Measurements from ENCODE around the gene CDKAL1. TPM values are rescaled to one million over a fixed set of nuclear protein-coding genes. Genes with fewer than 3 reads are reported as not detected.

CDKAL1 gene
- total RNA-seq, 1 donor from 2014 or later: 14.8 TPM

DNA sequence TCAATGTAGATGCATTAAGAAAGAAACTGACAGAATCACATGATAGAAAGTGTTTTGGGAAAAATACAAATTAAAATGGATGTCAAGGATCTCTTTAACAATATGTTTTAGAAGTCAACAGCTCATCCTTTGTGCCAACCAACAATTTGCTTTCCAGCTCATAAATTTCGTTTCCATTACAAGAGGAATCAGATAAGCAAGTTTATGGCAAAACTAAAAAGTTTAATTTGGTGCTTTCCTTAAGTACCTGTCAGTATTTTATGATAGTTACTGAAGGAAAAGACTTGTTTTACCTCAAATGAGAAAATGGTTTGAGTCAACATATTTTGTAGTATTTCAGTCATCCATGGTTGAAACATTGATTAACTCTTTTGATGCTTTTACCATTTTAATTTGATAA lies 130.0 kb downstream of the CDKAL1 start:
- Mint-ChIP-seq H3K4me3 (ENCODE audit: unreplicated experiment) (no peak overlapping the region), H3K36me3 (ENCODE audit: unreplicated experiment) (peaks cover 3% of the 10 kb centered on the region), H3K27ac (ENCODE audit: unreplicated experiment) (no peak overlapping the region), H3K4me1 (ENCODE audit: unreplicated experiment) (peaks cover 21% of the 10 kb centered on the region), H3K27me3 (ENCODE audit: unreplicated experiment) (no peaks in the 10 kb centered on the region), H3K9me3 (ENCODE audit: unreplicated experiment) (no peaks in the 10 kb centered on the region)
- TF ChIP-seq CTCF (IDR thresholded peaks at IDR 0.05): no peak
- no peak for DNase-seq (ENCODE audit: extremely low spot score, unreplicated experiment)

DNA sequence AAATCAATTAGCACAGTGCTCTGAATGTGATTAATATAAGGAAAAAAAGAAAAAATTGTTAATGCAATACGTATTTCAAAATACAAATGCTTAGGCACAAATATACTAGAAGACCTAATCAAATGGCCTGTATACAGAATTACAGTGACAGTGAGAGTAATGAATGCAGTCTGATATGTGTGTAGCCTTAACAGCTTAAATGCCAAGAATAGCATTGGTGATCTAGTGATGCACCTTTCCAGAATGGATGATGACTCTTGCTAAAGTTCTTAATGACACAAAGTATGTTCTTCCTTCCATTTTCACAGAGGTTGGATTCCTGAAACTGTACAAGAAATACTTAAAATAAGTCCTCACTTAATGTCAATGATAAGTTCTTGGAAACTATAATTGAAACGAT lies 131.0 kb downstream of the CDKAL1 start:
- no peak overlapping the region for H3K4me3 Mint-ChIP-seq (ENCODE audit: unreplicated experiment)
- no peaks in the 10 kb centered on the region for H3K36me3 Mint-ChIP-seq (ENCODE audit: unreplicated experiment)
- TF ChIP-seq CTCF (IDR thresholded peaks at IDR 0.05): no peak
- no peaks in the 10 kb centered on the region for H3K27me3 Mint-ChIP-seq (ENCODE audit: unreplicated experiment)
- no peak for DNase-seq (ENCODE audit: extremely low spot score, unreplicated experiment)
- no peak overlapping the region for H3K27ac Mint-ChIP-seq (ENCODE audit: unreplicated experiment)
- H3K9me3 Mint-ChIP-seq (ENCODE audit: unreplicated experiment): no peaks in the 10 kb centered on the region
- H3K4me1 Mint-ChIP-seq (ENCODE audit: unreplicated experiment): peaks cover 21% of the 10 kb centered on the region

DNA sequence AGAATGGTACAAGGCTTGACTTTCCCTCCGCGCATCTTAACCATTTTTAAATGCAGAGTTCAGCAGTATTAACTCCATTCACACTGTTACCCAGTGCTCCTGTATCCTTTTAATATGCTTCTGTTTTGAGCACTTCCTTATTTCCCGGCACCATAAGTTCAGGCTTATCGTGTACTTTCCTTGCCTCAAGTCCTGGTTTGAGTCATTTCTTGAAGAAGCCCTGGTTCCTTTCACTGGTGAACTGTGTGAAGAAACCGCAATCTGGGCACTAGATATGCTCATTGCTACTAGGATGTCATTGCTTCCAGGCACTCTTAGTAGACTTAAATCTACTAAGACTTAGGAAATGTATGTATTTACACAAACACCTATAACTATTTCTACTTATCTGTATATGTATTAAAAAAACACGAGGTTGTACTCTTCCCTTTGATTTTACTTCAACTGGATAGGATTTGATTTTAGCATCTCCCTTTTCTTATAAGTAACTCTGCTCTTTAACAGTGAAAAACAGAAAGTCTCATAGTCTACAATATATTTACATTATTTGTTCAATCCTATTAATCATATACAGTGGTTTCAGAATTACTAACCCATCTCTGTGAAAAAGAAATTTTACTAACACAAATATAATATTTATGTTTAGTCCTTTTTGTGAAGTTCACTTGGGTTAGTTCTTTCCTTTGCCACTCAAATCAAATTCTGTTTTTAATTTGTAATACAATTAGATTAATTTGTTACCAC lies 135.5 kb downstream of the CDKAL1 start:
- no peaks in the 10 kb centered on the region for H3K9me3 Mint-ChIP-seq (ENCODE audit: unreplicated experiment)
- DNase-seq (ENCODE audit: extremely low spot score, unreplicated experiment): no peak
- no peaks in the 10 kb centered on the region for H3K4me1 Mint-ChIP-seq (ENCODE audit: unreplicated experiment)
- H3K27me3 Mint-ChIP-seq (ENCODE audit: unreplicated experiment): no peaks in the 10 kb centered on the region
- no peak overlapping the region for H3K4me3 Mint-ChIP-seq (ENCODE audit: unreplicated experiment)
- H3K36me3 Mint-ChIP-seq (ENCODE audit: unreplicated experiment): no peaks in the 10 kb centered on the region
- TF ChIP-seq CTCF (IDR thresholded peaks at IDR 0.05): no peak
- H3K27ac Mint-ChIP-seq (ENCODE audit: unreplicated experiment): no peak overlapping the region

- H3K27ac Mint-ChIP-seq (ENCODE audit: unreplicated experiment): no peak overlapping the region
- DNase-seq (ENCODE audit: extremely low spot score, unreplicated experiment): no peak
Measured at GRCh38 chr6:20670750-20671149, 136.5 kb downstream of the CDKAL1 start.

DNA sequence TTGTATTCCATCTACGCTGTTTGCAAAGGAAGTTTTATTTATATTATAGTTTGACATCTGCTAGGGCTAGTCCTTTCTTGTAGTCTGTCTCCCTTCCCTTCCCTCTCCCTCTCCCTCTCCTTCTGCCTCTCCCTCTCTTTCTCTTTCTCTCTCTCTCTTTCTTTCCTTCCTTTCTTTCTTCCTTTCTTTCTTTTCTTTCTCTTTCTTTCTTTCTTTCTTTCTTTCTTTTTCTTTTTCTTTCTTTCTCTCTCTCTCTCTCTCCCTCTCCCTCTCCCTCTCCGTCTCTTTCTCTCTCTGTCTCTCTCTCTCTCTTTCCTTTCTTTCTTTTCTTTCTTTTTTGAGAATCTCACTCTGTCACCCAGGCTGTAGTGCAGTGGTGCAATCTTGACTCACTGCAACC lies 137.8 kb downstream of the CDKAL1 start:
- Mint-ChIP-seq H3K36me3 (ENCODE audit: unreplicated experiment) (no peaks in the 10 kb centered on the region), H3K9me3 (ENCODE audit: unreplicated experiment) (no peaks in the 10 kb centered on the region), H3K4me3 (ENCODE audit: unreplicated experiment) (no peak overlapping the region), H3K4me1 (ENCODE audit: unreplicated experiment) (no peaks in the 10 kb centered on the region), H3K27ac (ENCODE audit: unreplicated experiment) (no peak overlapping the region), H3K27me3 (ENCODE audit: unreplicated experiment) (no peaks in the 10 kb centered on the region)
- no peak for TF ChIP-seq CTCF (IDR thresholded peaks at IDR 0.05)
- no peak for DNase-seq (ENCODE audit: extremely low spot score, unreplicated experiment)

More at GRCh38 chr6:20670750-20671149, 136.5 kb downstream of the CDKAL1 start:
- H3K4me3 Mint-ChIP-seq (ENCODE audit: unreplicated experiment): no peak overlapping the region
- H3K4me1 Mint-ChIP-seq (ENCODE audit: unreplicated experiment): no peaks in the 10 kb centered on the region
- no peaks in the 10 kb centered on the region for H3K27me3 Mint-ChIP-seq (ENCODE audit: unreplicated experiment)
- H3K9me3 Mint-ChIP-seq (ENCODE audit: unreplicated experiment): no peaks in the 10 kb centered on the region
- no peak for TF ChIP-seq CTCF (IDR thresholded peaks at IDR 0.05)
- no peaks in the 10 kb centered on the region for H3K36me3 Mint-ChIP-seq (ENCODE audit: unreplicated experiment)

Measured in osteocyte (in vitro differentiated cells).